Epithelial cell of proximal tubule (primary cell): ENCODE measurements around the gene SULT1E1. TPM values are rescaled to one million over a fixed set of nuclear protein-coding genes. Genes with fewer than 3 reads are reported as not detected.

Experiments used
- DNase-seq: peaks from one replicate; pipeline ENCODE4 v3.0.0-alpha.2; 2011; ENCODE audit warnings: low read depth
- H3K4me3 ChIP-seq: 2 replicates; pipeline ENCODE4 v1.5.1; 2011; ENCODE audit warnings: low read depth, mild to moderate bottlenecking, low read length
- total RNA-seq: library from RNA; depleted of rRNA; stranded (reverse); fragments of >200 nt; gene quantifications from 2 replicates; pipeline ENCODE4 v1.2.3, GENCODE V29; 2015
- TF ChIP-seq, protein P1 (sequence below): conservative IDR thresholded peaks from 2 replicates; pipeline ENCODE4 v1.5.1; 2012; ENCODE audit warnings: low read depth, mild to moderate bottlenecking, low read length

Gene SULT1E1
- total RNA-seq, 1 donor from 2014 or later, result not detected

DNA sequence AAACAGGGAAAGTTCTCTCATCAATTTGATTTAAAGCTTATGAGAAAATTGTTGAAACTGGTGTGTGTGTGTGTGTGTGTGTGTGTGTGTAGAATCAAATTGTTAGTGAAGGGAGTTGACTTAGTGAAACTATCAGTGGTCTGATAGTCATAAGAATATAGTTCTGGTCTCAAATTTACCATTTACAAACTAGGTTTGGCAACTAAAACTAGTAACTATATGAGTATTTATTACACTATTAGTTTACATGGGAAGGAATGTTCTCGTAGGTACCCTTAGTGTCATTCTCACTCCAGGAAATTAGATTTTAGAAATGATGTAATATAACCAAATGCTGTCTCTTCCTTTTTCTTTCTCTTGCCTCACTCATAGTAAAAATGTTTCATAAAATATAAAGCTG, 11.9 kb downstream of the SULT1E1 start:
- TF ChIP-seq, protein P1, sequence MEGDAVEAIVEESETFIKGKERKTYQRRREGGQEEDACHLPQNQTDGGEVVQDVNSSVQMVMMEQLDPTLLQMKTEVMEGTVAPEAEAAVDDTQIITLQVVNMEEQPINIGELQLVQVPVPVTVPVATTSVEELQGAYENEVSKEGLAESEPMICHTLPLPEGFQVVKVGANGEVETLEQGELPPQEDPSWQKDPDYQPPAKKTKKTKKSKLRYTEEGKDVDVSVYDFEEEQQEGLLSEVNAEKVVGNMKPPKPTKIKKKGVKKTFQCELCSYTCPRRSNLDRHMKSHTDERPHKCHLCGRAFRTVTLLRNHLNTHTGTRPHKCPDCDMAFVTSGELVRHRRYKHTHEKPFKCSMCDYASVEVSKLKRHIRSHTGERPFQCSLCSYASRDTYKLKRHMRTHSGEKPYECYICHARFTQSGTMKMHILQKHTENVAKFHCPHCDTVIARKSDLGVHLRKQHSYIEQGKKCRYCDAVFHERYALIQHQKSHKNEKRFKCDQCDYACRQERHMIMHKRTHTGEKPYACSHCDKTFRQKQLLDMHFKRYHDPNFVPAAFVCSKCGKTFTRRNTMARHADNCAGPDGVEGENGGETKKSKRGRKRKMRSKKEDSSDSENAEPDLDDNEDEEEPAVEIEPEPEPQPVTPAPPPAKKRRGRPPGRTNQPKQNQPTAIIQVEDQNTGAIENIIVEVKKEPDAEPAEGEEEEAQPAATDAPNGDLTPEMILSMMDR, result no peak
- DNase-seq, result no peak
- H3K4me3 ChIP-seq, result no peak overlapping the region

DNA sequence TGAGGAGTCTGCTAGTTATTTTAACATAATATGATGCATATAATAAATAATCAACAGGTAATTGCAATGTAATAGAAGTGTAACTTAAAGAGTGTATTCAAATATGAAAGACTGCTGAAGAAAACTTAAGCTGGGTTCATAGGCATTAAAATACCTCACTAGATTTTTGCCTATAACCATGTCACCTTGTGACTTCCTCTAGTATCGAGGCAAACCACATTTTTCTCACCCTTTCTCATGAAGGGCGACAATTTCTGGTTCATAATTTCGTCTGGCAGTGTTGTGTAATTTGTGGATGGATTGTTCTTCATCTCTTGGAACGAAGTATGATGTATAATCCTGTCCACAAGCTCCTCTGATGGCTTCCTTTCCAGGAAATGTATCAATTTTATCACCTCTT, 16.0 kb downstream of the SULT1E1 start:
- TF ChIP-seq, protein P1, result no peak
- DNase-seq, result no peak

DNA sequence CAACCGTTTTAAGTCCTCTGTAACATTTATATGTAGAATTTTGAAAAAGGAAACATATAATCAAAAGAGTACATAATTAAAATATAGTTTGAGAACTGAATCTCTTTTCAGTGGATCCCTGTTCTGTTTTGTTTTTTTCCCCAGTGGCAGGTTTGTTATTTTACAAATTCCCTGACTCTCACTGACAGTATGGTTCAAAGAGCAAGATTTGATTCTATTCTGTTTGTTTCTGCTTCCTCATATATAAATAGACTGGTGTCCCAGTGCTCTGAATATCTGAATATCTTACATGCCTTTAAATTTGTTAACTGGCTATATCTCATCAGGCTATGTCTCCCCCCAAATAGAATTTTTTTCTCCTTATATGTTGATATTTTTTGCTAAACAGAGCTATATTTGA, 16.6 kb downstream of the SULT1E1 start:
- no peak for DNase-seq
- TF ChIP-seq, protein P1, result no peak

More for the DNA sequence above, 16.0 kb downstream of the SULT1E1 start:
- no peak overlapping the region for H3K4me3 ChIP-seq

DNA sequence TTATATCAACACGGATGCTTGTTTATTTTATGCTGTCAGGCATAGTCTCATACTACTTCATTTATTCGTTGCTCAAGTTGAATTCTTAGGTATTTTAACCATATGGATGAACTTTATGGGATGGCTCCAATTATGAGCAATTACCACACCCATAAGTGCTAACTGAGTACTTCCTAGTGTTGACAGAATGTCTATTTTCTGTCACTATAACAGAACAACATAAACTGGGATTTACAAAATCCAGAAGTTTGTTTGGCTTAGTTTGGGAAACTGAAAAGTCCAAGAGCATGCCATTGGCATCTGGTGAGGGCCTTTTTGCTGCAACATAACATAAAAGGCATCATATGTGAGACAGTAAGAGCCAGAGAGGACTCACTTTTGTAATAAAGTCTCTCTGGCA, 21.0 kb downstream of the SULT1E1 start:
- no peak for DNase-seq
- TF ChIP-seq, protein P1, result no peak
- no peak overlapping the region for H3K4me3 ChIP-seq

More for the DNA sequence above, 16.6 kb downstream of the SULT1E1 start:
- no peak overlapping the region for H3K4me3 ChIP-seq

DNA sequence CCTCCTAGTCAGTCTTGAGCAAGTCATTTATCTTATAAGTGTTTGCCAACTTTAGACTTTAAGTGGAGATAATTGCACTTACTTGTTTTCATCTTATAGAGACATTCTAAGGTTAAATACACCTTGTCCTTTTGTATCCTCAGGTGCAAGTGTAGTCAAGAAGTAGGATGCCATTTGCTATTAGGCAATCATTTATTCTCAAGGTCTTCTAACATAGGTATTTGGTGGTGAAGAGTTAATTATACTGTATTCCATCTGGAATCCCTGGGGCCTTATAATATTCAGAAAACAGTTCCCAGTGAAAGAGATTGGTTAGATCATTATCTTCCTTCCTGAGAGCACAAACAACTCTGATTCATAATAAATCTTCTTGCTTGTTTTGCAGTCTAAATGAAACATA, 23.7 kb downstream of the SULT1E1 start:
- H3K4me3 ChIP-seq, result no peak overlapping the region
- TF ChIP-seq, protein P1, result no peak

DNA sequence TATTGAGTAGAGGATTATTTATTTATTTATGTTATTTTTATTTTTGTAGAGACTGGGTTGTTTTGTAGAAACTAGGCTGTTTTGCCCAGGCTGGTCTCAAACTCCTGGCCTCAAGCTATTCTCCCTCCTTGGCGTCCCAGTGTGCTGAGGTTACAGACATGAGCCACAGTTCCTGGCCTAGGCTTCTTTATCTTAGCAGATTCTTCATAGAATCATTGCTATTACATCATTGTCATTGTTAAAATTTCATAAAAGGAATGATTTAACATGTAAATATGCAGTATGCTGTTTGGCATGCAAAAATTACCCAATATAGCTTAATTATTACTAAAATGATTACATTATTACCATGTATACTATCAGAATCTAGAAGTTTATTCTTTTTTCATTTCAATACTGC, 24.2 kb downstream of the SULT1E1 start:
- no peak overlapping the region for H3K4me3 ChIP-seq
- DNase-seq, result no peak
- TF ChIP-seq, protein P1, result no peak

More for the DNA sequence above, 23.7 kb downstream of the SULT1E1 start:
- DNase-seq, result no peak

DNA sequence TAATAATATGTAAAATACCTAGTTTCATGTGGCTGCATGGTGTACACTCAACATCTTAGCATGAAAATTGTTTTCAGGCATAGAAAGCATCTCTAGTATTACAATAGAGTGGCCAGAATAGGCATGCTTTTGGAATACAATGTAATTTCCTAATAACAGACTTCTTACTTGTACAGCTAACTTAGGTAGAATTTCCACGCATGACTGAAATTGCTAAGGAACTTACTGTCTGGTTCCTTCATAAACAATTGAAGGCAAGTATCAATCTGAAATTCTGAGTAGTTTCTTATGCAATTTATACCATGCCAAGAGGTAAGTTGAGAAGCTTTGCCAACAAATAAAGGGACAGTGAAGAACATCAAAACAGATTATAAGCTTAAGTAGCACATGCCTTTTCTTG, 26.7 kb downstream of the SULT1E1 start:
- TF ChIP-seq, protein P1, result no peak
- DNase-seq, result peak; percentile 19

More for the DNA sequence above, 26.7 kb downstream of the SULT1E1 start:
- H3K4me3 ChIP-seq, result no peak overlapping the region
